Subcutaneous abdominal adipose tissue (tissue), 5 donors: ENCODE results near the gene ECT2.
"Not testable (repeated sequence)": the region's sequence is repeated elsewhere in the genome, so short reads cannot be mapped to it uniquely, and the experiment has no call there.

Source experiments
- H3K27ac ChIP-seq: one replicate; pipeline ENCODE4 v1.7.0; 2013; ENCODE audit warnings: low read depth, mild to moderate bottlenecking, inconsistent platforms, low read length, moderate library complexity
- H3K27me3 ChIP-seq, 5 donors: one replicate each; pipeline ENCODE4 v1.7.0; 2013; ENCODE audit warnings: low read length in 5 of 5, inconsistent platforms in 1 of 5; ENCODE audit not compliant: control insufficient read depth in 5 of 5, insufficient read depth in 4 of 5
- H3K36me3 ChIP-seq, 5 donors: one replicate each; pipeline ENCODE4 v1.7.0; 2013; ENCODE audit warnings: low read length in 5 of 5; ENCODE audit not compliant: control insufficient read depth in 5 of 5, insufficient read depth in 5 of 5
- H3K4me1 ChIP-seq, 5 donors: one replicate each; pipeline ENCODE4 v1.7.0; 2013; ENCODE audit warnings: low read length in 5 of 5, mild to moderate bottlenecking in 3 of 5, moderate library complexity in 1 of 5; ENCODE audit not compliant: control insufficient read depth in 5 of 5, insufficient read depth in 5 of 5
- H3K4me3 ChIP-seq, 5 donors: one replicate each; pipeline ENCODE4 v1.7.0; 2013; ENCODE audit warnings: low read length in 5 of 5, low read depth in 1 of 5
- H3K9ac ChIP-seq, 5 donors: one replicate each; pipeline ENCODE4 v1.7.0; 2013; ENCODE audit warnings: low read length in 5 of 5, mild to moderate bottlenecking in 4 of 5, moderate library complexity in 3 of 5
- H3K9me3 ChIP-seq, 5 donors: one replicate each; pipeline ENCODE4 v1.7.0; 2013; ENCODE audit warnings: low read length in 5 of 5; ENCODE audit not compliant: control insufficient read depth in 5 of 5
- donor health status: healthy.
- donor health status: healthy.
- donor health status: healthy.
- donor health status: healthy.
- donor health status: healthy.

The ECT2 gene

DNA sequence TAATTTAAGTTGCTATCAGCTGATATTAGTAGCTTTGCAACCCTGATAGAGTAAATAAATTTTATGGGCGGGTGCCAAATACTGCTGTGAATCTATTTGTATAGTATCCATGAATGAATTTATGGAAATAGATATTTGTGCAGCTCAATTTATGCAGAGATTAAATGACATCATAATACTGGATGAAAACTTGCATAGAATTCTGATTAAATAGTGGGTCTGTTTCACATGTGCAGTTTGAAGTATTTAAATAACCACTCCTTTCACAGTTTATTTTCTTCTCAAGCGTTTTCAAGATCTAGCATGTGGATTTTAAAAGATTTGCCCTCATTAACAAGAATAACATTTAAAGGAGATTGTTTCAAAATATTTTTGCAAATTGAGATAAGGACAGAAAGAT lies 70.0 kb downstream of the ECT2 start:
- Histone ChIP-seq H3K27ac (no peak overlapping the region), H3K36me3 (peaks cover 0 to 5% (median 2%) of the 10 kb centered on the region in 5 donors), H3K9ac (no peak overlapping the region), H3K4me3 (no peak overlapping the region), H3K9me3 (no peaks in the 10 kb centered on the region), H3K4me1 (peaks cover 0 to 4% (median 0%) of the 10 kb centered on the region in 5 donors), H3K27me3 (no peaks in the 10 kb centered on the region)

DNA sequence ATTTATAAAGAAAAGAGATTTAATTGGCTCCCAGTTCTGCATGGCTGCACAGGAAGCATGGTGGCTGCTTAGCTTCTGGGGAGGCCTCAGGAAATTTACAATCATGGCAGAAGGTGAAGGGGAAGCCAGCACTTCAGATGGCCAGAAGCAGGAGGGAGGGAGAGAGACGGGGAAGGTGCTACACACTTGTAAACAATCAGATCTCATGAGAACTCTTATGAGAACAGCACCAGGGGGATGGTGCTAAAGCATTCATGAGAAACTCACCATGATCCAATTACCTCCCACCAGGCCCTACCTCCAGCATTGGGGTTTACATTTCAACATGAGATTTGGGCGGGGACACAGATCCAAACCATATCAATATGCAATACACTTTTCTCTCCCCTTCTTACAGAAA lies 73.7 kb downstream of the ECT2 start:
- Histone ChIP-seq H3K9ac (no peak overlapping the region), H3K4me1 (peaks cover 0 to 4% (median 0%) of the 10 kb centered on the region in 5 donors), H3K36me3 (peaks cover 0 to 5% (median 0%) of the 10 kb centered on the region in 5 donors), H3K9me3 (no peaks in the 10 kb centered on the region), H3K4me3 (no peak overlapping the region), H3K27me3 (no peaks in the 10 kb centered on the region), H3K27ac (no peak overlapping the region)

DNA sequence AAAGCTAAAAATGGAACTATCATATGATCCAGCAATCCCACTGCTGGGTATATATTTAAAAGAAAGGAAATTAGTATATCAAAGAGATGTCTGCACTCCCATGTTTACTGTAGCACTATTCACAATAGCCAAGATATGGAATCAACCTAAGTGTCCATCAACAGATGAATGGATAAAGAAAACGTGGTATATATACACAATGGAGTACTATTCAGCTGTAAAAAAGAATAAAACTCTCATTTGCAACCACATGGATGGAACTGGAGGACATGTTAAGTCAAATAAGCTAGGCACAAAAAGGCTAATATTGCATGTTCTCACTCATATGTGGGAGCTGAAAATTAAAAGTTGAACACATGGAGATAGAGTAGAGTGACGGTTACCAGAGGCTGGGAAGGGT lies 76.7 kb downstream of the ECT2 start:
- H3K27ac ChIP-seq, H3K4me3 ChIP-seq, H3K4me1 ChIP-seq, H3K27me3 ChIP-seq, H3K9ac ChIP-seq, H3K36me3 ChIP-seq, H3K9me3 ChIP-seq: not testable (repeated sequence)

DNA sequence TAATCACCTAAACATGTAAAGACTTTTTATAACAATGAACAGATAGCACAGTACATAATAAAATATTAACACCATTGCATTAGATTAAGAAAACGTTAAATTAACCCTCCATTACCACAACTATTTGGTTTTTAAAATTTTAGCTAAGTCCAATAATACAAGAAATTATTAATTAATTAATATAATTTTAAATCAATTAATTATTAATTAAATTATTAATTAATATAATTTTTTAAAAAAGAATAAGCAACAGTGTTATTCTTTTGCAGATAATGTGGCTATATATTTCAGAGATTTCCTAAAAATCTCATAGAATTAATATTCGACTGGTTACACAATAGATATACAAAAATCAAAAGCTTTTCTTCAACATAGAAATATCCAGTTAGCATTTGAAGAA lies 82.5 kb downstream of the ECT2 start:
- Histone ChIP-seq H3K4me3 (no peak overlapping the region), H3K9ac (no peak overlapping the region), H3K27ac (no peak overlapping the region), H3K36me3 (no peaks in the 10 kb centered on the region), H3K9me3 (no peaks in the 10 kb centered on the region), H3K4me1 (no peaks in the 10 kb centered on the region), H3K27me3 (no peaks in the 10 kb centered on the region)

DNA sequence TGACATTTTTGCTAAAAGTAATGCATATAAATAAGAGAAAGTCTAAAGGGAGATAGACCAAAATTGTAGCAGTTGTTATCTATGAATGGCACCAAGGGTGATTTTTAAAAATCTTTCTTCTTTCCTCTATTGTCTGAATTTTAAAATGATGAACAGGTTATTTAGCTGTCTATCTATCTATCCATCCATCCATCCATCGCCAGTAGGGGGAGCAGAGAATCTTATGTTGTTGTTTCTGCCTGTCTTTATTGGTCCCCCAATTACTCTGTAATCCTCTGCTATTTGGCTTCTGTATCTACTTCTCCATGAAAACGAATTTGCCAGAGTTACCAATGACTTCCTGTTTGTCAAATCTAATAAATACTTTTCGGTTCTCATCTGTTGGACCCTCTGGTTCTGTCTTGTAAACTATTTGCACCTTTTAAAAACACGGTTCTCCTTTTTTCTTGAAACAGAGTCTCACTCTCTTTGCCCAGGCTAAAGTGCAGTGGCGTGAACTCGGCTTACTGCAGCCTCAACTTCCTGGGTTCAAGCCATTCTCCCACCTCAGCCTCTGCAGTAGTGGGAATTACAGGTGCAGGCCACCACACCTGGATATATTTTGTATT lies 86.0 kb downstream of the ECT2 start:
- H3K4me3 ChIP-seq: no peak overlapping the region
- no peak overlapping the region for H3K9ac ChIP-seq
- no peaks in the 10 kb centered on the region for H3K36me3 ChIP-seq
- no peaks in the 10 kb centered on the region for H3K4me1 ChIP-seq
- H3K27me3 ChIP-seq: peaks cover 0 to 3% (median 0%) of the 10 kb centered on the region in 5 donors
- H3K27ac ChIP-seq: no peak overlapping the region
- no peaks in the 10 kb centered on the region for H3K9me3 ChIP-seq

DNA sequence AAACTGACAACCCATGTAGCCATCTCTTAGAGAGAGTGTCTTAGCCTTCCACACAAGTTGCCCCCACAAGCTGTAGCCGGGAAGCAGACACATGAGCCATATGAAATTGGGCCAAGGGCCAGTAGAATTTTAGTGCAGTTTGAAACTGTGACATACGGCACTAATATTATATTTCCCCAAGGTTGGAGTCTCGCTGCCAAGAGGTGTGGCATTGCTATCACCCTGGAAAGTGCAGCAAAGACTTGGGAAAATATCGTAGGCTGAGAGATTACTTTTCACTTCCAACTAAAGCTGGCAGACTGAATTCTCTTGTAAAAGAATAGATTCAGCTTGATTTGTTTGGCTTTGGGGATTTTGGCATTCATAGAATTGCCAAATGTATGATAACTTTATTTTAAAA lies 89.2 kb downstream of the ECT2 start:
- Histone ChIP-seq H3K4me3 (no peak overlapping the region), H3K9me3 (no peaks in the 10 kb centered on the region), H3K9ac (no peak overlapping the region), H3K36me3 (no peaks in the 10 kb centered on the region), H3K27me3 (peaks cover 0 to 3% (median 0%) of the 10 kb centered on the region in 5 donors), H3K4me1 (no peaks in the 10 kb centered on the region), H3K27ac (no peak overlapping the region)

DNA sequence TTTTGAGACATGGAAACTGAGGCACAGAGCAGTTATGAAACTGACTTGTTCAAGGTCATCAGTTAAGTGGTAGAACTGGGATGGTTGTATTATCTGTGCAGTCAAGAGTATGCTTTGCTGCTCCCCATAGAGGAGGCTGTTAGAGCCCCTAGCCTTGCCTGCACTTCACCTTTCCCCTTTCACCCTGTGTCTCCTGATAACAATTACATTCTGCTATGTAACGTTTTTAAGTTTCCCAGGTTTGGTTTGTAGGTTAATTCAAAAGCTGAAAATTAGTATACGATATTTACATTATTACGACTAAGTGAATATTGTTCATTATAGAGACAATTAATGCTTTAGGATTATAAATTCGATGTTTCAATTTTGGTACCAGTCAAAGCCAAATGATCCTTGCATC lies 89.9 kb downstream of the ECT2 start:
- Histone ChIP-seq H3K9me3 (no peaks in the 10 kb centered on the region), H3K27me3 (peaks cover 0 to 3% (median 0%) of the 10 kb centered on the region in 5 donors), H3K9ac (no peak overlapping the region), H3K4me3 (no peak overlapping the region), H3K27ac (no peak overlapping the region), H3K4me1 (no peaks in the 10 kb centered on the region), H3K36me3 (no peaks in the 10 kb centered on the region)

DNA sequence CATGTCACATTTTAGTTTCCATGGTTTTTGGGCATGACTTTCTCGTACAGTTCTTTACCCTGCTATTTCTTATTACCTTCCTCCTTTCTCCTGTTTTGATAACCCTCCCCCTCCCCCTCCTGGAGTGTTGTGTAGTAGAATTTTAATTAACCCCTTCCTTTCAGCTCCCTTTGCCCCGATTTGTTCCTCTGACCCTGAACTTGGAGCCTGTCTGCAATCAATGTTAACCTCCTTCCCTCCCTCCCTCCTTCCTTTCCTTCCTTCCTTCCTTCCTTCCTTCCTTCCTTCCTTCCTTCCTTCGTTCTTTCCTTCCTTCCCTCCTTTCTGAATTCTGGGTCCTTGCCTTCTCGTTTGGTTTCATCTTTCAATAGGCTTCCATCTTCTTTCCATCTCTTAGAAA lies 90.4 kb downstream of the ECT2 start:
- peaks cover 0 to 3% (median 0%) of the 10 kb centered on the region in 5 donors for H3K27me3 ChIP-seq
- H3K4me3 ChIP-seq: no peak overlapping the region
- H3K9me3 ChIP-seq: no peaks in the 10 kb centered on the region

DNA sequence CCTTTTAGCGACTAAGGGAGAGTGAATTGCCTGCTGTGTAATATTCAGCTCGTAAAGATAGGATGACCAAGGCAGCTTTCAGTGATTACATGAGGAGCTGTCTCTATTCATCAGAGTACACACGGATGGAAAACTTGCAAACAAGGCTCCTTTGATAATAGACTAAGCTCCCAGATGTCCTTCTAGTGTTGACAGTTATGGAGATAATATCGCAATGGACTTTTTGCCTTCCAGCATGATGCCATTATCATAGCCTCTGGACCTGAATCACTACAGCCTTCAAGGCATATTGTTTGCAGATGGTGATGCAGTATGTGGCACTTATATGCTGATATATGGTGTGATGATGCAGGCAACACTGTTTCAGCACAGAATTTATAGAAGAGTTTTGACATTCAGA lies 93.9 kb downstream of the ECT2 start:
- Histone ChIP-seq H3K36me3 (no peaks in the 10 kb centered on the region), H3K9ac (no peak overlapping the region), H3K4me3 (no peak overlapping the region), H3K9me3 (no peaks in the 10 kb centered on the region), H3K4me1 (peaks cover 0 to 5% (median 0%) of the 10 kb centered on the region in 5 donors), H3K27ac (no peak overlapping the region), H3K27me3 (peaks cover 0 to 3% (median 0%) of the 10 kb centered on the region in 5 donors)

More for the DNA sequence above, 90.4 kb downstream of the ECT2 start:
- no peaks in the 10 kb centered on the region for H3K4me1 ChIP-seq
- no peak overlapping the region for H3K27ac ChIP-seq
- H3K36me3 ChIP-seq: no peaks in the 10 kb centered on the region
- no peak overlapping the region for H3K9ac ChIP-seq

DNA sequence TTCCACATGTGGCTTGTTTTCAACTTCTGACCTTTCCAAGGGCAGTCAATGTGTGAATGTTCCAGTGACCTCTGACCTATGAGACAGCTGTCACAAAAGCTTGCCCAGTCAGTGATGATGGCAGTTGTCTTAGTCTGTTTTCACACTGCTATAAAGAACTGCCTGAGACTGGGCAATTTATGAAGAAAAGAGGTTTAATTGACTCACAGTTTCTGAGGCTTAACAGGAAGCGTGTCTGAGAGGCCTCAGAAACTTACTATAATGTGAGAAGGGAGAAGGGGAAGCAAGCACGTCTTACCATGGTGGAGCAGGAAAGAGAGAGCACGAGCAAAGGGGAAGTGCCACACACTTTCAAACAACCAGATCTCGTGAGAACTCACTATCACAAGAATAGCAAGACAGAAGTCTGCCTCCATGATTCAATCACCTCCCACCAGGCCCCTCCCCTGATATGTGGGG lies 95.6 kb downstream of the ECT2 start:
- no peak overlapping the region for H3K27ac ChIP-seq
- H3K4me3 ChIP-seq: no peak overlapping the region
- no peaks in the 10 kb centered on the region for H3K9me3 ChIP-seq
- peaks cover 0 to 1% (median 0%) of the 10 kb centered on the region in 5 donors for H3K27me3 ChIP-seq
- H3K9ac ChIP-seq: no peak overlapping the region
- H3K36me3 ChIP-seq: no peaks in the 10 kb centered on the region
- peaks cover 0 to 5% (median 0%) of the 10 kb centered on the region in 5 donors for H3K4me1 ChIP-seq
